HepG2 (cell line): ENCODE results near the gene HDAC10. TPM values are rescaled to one million over a fixed set of nuclear protein-coding genes. Genes with fewer than 3 reads are reported as not detected.

Experiments used
- ASH2L ChIP-seq: fragments of 300-600, 200-600 bp; sonication (generic); IDR thresholded peaks from 2 replicates; pipeline ENCODE4 v1.7.0; 2017; ENCODE audit warnings: low read depth, mild to moderate bottlenecking, moderate library complexity, mixed read lengths, low read length; ENCODE audit not compliant: insufficient read length
- CENPX ChIP-seq: sonication (generic); formaldehyde crosslinking; IDR thresholded peaks from 2 replicates; pipeline ENCODE4 v1.9.0; 2021; ENCODE audit warnings: mild to moderate bottlenecking, missing genetic modification reagents, moderate library complexity
- DMAP1 ChIP-seq: IDR thresholded peaks from 2 replicates; pipeline ENCODE4 v1.6.1; 2016
- GATAD2A ChIP-seq: IDR thresholded peaks from 2 replicates; pipeline ENCODE4 v1.6.1; 2016
- GPN1 ChIP-seq: sonication (generic); formaldehyde crosslinking; IDR thresholded peaks from 2 replicates; pipeline ENCODE4 v1.5.1; 2020; ENCODE audit warnings: missing genetic modification reagents, borderline replicate concordance
- KIAA2018 ChIP-seq: sonication (generic); formaldehyde crosslinking; IDR thresholded peaks from 2 replicates; pipeline ENCODE4 v1.5.0; 2020; ENCODE audit warnings: mild to moderate bottlenecking, missing genetic modification reagents, borderline replicate concordance
- MAX ChIP-seq: IDR thresholded peaks from 2 replicates; pipeline ENCODE4 v1.6.1; 2012; ENCODE audit warnings: inconsistent platforms
- PHF21A ChIP-seq: sonication (generic); formaldehyde crosslinking; IDR thresholded peaks from 2 replicates; pipeline ENCODE4 v1.5.0; 2020; ENCODE audit warnings: mild to moderate bottlenecking, missing genetic modification reagents
- SKI ChIP-seq: fragments of 450-650 bp; IDR thresholded peaks from one replicate; pipeline ENCODE4 v1.6.1; 2018; ENCODE audit warnings: mild to moderate bottlenecking; ENCODE audit not compliant: partially characterized antibody
- TCF12 ChIP-seq, 2 experiments: fragments of 450-650 bp in 1 of 2; sonication (generic) in 1 of 2; formaldehyde crosslinking in 1 of 2; IDR thresholded peaks; 2 replicates each; pipeline versions ENCODE4 v1.6.1 to v1.8.0; 2017 to 2022; ENCODE audit warnings: antibody characterized with exemption in 1 of 2, mild to moderate bottlenecking in 1 of 2, missing genetic modification reagents in 1 of 2, moderate library complexity in 1 of 2
- TSC22D2 ChIP-seq: sonication (generic); formaldehyde crosslinking; IDR thresholded peaks from 2 replicates; pipeline ENCODE4 v1.5.1; 2020; ENCODE audit warnings: missing genetic modification reagents, mild to moderate bottlenecking, borderline replicate concordance
- ZBTB25 ChIP-seq: IDR thresholded peaks from 2 replicates; pipeline ENCODE4 v1.6.1; 2018; ENCODE audit warnings: missing genetic modification reagents
- ZNF224 ChIP-seq: sonication (generic); formaldehyde crosslinking; IDR thresholded peaks from 2 replicates; pipeline ENCODE4 v1.5.0; 2020; ENCODE audit warnings: mild to moderate bottlenecking, missing genetic modification reagents
- ZNF235 ChIP-seq: sonication (generic); formaldehyde crosslinking; IDR thresholded peaks from 2 replicates; pipeline ENCODE4 v1.8.1; 2023; ENCODE audit warnings: mild to moderate bottlenecking, missing genetic modification reagents, borderline replicate concordance
- polyA plus RNA-seq, 8 experiments: library from polyadenylated mRNA; depleted of rRNA in 3 of 8; stranded (reverse) in 7 of 8; unstranded in 1 of 8; fragments of >200 nt; fragmentation: Illumina TruSeq in 4 of 8; extraction: Trizol in 4 of 8; gene quantifications; 2 replicates each; pipeline versions ENCODE4 v1.2.1 to v1.2.3, GENCODE V29; 2011 to 2016; ENCODE audit warnings: low read depth in 4 of 8, missing spikeins in 1 of 8, mixed read lengths in 1 of 8; ENCODE audit not compliant: insufficient read depth in 1 of 8
- total RNA-seq, 5 experiments: library from RNA; depleted of rRNA; stranded (reverse); fragments of >200 nt; fragmentation: Illumina TruSeq; extraction: Trizol; gene quantifications; 2 replicates each; pipeline ENCODE4 v1.2.3, GENCODE V29; 2016; ENCODE audit warnings: low read depth in 1 of 5
- TF ChIP-seq, protein P1 (sequence below): sonication (generic); formaldehyde crosslinking; IDR thresholded peaks from 2 replicates; pipeline ENCODE4 v1.5.0; 2020; ENCODE audit warnings: missing genetic modification reagents
- TF ChIP-seq, protein P2 (sequence below): sonication (generic); formaldehyde crosslinking; IDR thresholded peaks from 2 replicates; pipeline ENCODE4 v1.4.0; 2020; ENCODE audit warnings: missing genetic modification reagents

HDAC10 gene
- total and polyA plus RNA-seq, 2 of the 13 experiments (the other 11 are each of a cell fraction or from before 2014, with no cell fraction given): 13.9 to 14.9 TPM

- TF ChIP-seq, protein P1, sequence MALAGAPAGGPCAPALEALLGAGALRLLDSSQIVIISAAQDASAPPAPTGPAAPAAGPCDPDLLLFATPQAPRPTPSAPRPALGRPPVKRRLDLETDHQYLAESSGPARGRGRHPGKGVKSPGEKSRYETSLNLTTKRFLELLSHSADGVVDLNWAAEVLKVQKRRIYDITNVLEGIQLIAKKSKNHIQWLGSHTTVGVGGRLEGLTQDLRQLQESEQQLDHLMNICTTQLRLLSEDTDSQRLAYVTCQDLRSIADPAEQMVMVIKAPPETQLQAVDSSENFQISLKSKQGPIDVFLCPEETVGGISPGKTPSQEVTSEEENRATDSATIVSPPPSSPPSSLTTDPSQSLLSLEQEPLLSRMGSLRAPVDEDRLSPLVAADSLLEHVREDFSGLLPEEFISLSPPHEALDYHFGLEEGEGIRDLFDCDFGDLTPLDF (CRISPR knock-in tag): 0 out of 2 replicates have a peak, but pooled peaks have one; percentile 30
- TF ChIP-seq SKI (no peak), KIAA2018 (no peak), ZNF235 (CRISPR knock-in tag) (no peak), TSC22D2 (no peak), CENPX (CRISPR knock-in tag) (no peak), GATAD2A (CRISPR knock-in tag) (no peak), PHF21A (CRISPR knock-in tag) (no peak; the same call in 1 of the 2 replicates), ZNF224 (CRISPR knock-in tag) (0 out of 2 replicates have a peak, but pooled peaks have one; percentile 17), MAX (peak; percentile 31; the same call in 1 of the 2 replicates), TCF12 (IDR thresholded peaks at IDR 0.05) (no peak), TCF12 (CRISPR knock-in tag; IDR thresholded peaks at IDR 0.05) (no peak), ZBTB25 (CRISPR knock-in tag) (no peak), DMAP1 (CRISPR knock-in tag) (no peak), GPN1 (CRISPR knock-in tag) (no peak), ASH2L (no peak)
- TF ChIP-seq, protein P2, sequence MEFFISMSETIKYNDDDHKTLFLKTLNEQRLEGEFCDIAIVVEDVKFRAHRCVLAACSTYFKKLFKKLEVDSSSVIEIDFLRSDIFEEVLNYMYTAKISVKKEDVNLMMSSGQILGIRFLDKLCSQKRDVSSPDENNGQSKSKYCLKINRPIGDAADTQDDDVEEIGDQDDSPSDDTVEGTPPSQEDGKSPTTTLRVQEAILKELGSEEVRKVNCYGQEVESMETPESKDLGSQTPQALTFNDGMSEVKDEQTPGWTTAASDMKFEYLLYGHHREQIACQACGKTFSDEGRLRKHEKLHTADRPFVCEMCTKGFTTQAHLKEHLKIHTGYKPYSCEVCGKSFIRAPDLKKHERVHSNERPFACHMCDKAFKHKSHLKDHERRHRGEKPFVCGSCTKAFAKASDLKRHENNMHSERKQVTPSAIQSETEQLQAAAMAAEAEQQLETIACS: 0 out of 2 replicates have a peak, but pooled peaks have one; percentile 16
Observed at GRCh38 chr22:50201191-50202129, 49.6 kb downstream of the HDAC10 start (continued).
